K562 (cell line): ENCODE measurements around the gene ZNF581. TPM values are rescaled to one million over a fixed set of nuclear protein-coding genes. Genes with fewer than 3 reads are reported as not detected.

Experiments
- ATAC-seq: fragments of 200-7000 bp; cut with Tn5 transposase; 3 replicates; pipeline ENCODE4 v1.9.1; 2020; ENCODE audit warnings: moderate library complexity
- BruUV-seq: library from RNA; stranded (reverse); fragments of 400-500 nt; replicated peaks from 2 replicates; lab custom pipeline; 2021; lab: Mats Ljungman, UMichigan
- CTCF ChIA-PET: fragments of 300-600 bp; formaldehyde crosslinking; extraction: SDS; loops from one replicate; lab custom pipeline; 2021; ENCODE audit warnings: low intra/inter-chr PET ratio; lab: Yijun Ruan, JAX
- POLR2A ChIA-PET: fragments of 300-600, 350-650 bp; sonication (Branson Sonifier 250); formaldehyde crosslinking; extraction: SDS; loops from one replicate; lab custom pipeline; 2021; ENCODE audit warnings: antibody characterized with exemption, inconsistent platforms; lab: Yijun Ruan, JAX
- DNase-seq, 4 experiments: peaks; one replicate each; pipeline versions ENCODE4 v3.0.0 to v3.0.0-alpha.2; 2011 to 2018; ENCODE audit warnings: low spot score in 3 of 4, mixed read lengths in 3 of 4; ENCODE audit errors: extremely low read depth in 1 of 4
- FAIRE-seq: peaks from 2 replicates; lab custom pipeline; 2011; peaks lifted over from hg19 to GRCh38; lab: Jason Lieb, UNC
- H2AFZ ChIP-seq: 2 replicates; pipeline ENCODE4 v1.6.0; 2011; ENCODE audit warnings: low read depth, low read length, control low read depth, inconsistent platforms
- H3K27ac ChIP-seq: fragments of 200-600 bp; 3 replicates; pipeline ENCODE4 v1.8.0; 2011; ENCODE audit warnings: low read depth, mild to moderate bottlenecking, control low read depth, inconsistent platforms, low read length, moderate library complexity, mixed read lengths; ENCODE audit errors: extremely low read depth
- H3K27me3 ChIP-seq, 2 experiments: fragments of 300-600 bp in 1 of 2; 2 replicates in 1 of 2; 3 replicates in 1 of 2; pipeline versions ENCODE4 v1.6.0 to v1.8.0; 2011; ENCODE audit warnings: inconsistent platforms in 2 of 2, low read length in 2 of 2, mild to moderate bottlenecking in 1 of 2, mixed read lengths in 1 of 2, moderate library complexity in 1 of 2; ENCODE audit not compliant: control insufficient read depth in 2 of 2, insufficient read depth in 2 of 2
- H3K36me3 ChIP-seq: fragments of 300-600 bp; 3 replicates; pipeline ENCODE4 v1.8.0; 2011; ENCODE audit warnings: mild to moderate bottlenecking, low read length, inconsistent platforms; ENCODE audit not compliant: control insufficient read depth, insufficient read depth
- H3K4me1 ChIP-seq, 2 experiments: fragments of 200-600 bp in 1 of 2; replicated peaks in 1 of 2; 2 replicates in 1 of 2; 3 replicates in 1 of 2; pipeline versions ENCODE4 v1.5.1 to v1.8.0; 2011; ENCODE audit warnings: inconsistent platforms in 2 of 2, low read length in 2 of 2, mild to moderate bottlenecking in 1 of 2, mixed read lengths in 1 of 2, moderate library complexity in 1 of 2; ENCODE audit not compliant: control insufficient read depth in 2 of 2, insufficient read depth in 2 of 2
- H3K4me2 ChIP-seq: 2 replicates; pipeline ENCODE4 v1.6.1; 2011; ENCODE audit warnings: low read length, control low read depth, inconsistent platforms, mixed read lengths; ENCODE audit not compliant: insufficient read depth
- H3K4me3 ChIP-seq: fragments of 200-600 bp; sonication (generic), shearing (Covaris generic); 2 replicates; pipeline ENCODE4 v1.5.1; 2016; ENCODE audit warnings: control low read depth, inconsistent platforms
- H3K79me2 ChIP-seq: fragments of 200-600 bp; 3 replicates; pipeline ENCODE4 v1.8.0; 2011; ENCODE audit warnings: low read length, inconsistent platforms; ENCODE audit not compliant: control insufficient read depth, insufficient read depth
- H3K9ac ChIP-seq, 2 experiments: 2 replicates each; pipeline versions ENCODE4 v1.6.0 to v1.6.1; 2011; ENCODE audit warnings: low read depth in 2 of 2, low read length in 2 of 2, control low read depth in 1 of 2, inconsistent platforms in 1 of 2, mild to moderate bottlenecking in 1 of 2, mixed read lengths in 1 of 2; ENCODE audit not compliant: insufficient read depth in 1 of 2
- H3K9me1 ChIP-seq: one replicate; pipeline ENCODE4 v1.6.0; 2011; ENCODE audit warnings: inconsistent platforms, mild to moderate bottlenecking, low read length, moderate library complexity; ENCODE audit not compliant: control insufficient read depth, insufficient read depth
- H3K9me3 ChIP-seq: replicated peaks from 2 replicates; pipeline ENCODE4 v1.5.1; 2011; ENCODE audit warnings: low read depth, low read length, inconsistent platforms; ENCODE audit not compliant: control insufficient read depth, insufficient read depth
- H4K20me1 ChIP-seq: replicated peaks from 2 replicates; pipeline ENCODE4 v1.6.1; 2011; ENCODE audit warnings: low read length, inconsistent platforms, mixed read lengths; ENCODE audit not compliant: control insufficient read depth, insufficient read depth
- MBD1 ChIP-seq: fragments of 250-450 bp; sonication (Bioruptor Pico); IDR thresholded peaks from 2 replicates; pipeline ENCODE4 v1.8.0; 2022; ENCODE audit warnings: inconsistent platforms
- POLR2G ChIP-seq: fragments of 200-400 bp; formaldehyde crosslinking; IDR thresholded peaks from 2 replicates; pipeline ENCODE4 v1.6.1; 2017; ENCODE audit warnings: low read depth, mild to moderate bottlenecking, antibody characterized with exemption, low read length, moderate library complexity
- RBFOX2 ChIP-seq: fragments of 200-400 bp; formaldehyde crosslinking; IDR thresholded peaks from 2 replicates; pipeline ENCODE4 v1.6.1; 2017; ENCODE audit warnings: low read depth, mild to moderate bottlenecking, low read length, moderate library complexity
- WGBS: fragments of 100-300 bp; shearing (Covaris generic); methylation state at CpG from one replicate; pipeline ENCODE4 v1.1.6; 2016; ENCODE audit warnings: low coverage, mixed read lengths; ENCODE audit not compliant: insufficient coverage; ENCODE audit errors: missing lambda C conversion rate; 5-methylcytosine and 5-hydroxymethylcytosine counted together
- in situ Hi-C: fragments of 300-500 bp; cut with MboI; formaldehyde crosslinking; loops from 4 replicates; pipeline ENCODE4 v1.15.0; 2018; ENCODE audit warnings: inconsistent platforms, mixed read lengths
- intact Hi-C: fragments of 100-400 bp; cut with micrococcal nuclease; formaldehyde crosslinking; loops from 2 replicates; pipeline ENCODE4 v1.14.2; 2022
- polyA plus RNA-seq, 8 experiments: library from polyadenylated mRNA; depleted of rRNA in 4 of 8; stranded (reverse) in 5 of 8; unstranded in 3 of 8; fragments of >200 nt; fragmentation: Nextera tagmentation in 2 of 8; fragmentation: Illumina TruSeq in 1 of 8; extraction: Ambion mirVana in 2 of 8; extraction: Trizol in 1 of 8; gene quantifications; 2 replicates each; pipeline versions ENCODE4 v1.2.1 to v1.2.3, GENCODE V29; 2011 to 2014; ENCODE audit warnings: inconsistent platforms in 1 of 8, missing spikeins in 1 of 8
- total RNA-seq, 7 experiments: library from RNA; depleted of rRNA in 6 of 7; stranded (reverse); fragments of >200 nt in 6 of 7; fragmentation: Illumina TruSeq in 2 of 7; extraction: Trizol in 2 of 7; gene quantifications; 2 replicates each; pipeline versions ENCODE4 v1.2.1 to v1.2.3, GENCODE V29; 2011 to 2021; ENCODE audit warnings: low replicate concordance in 1 of 7

Gene ZNF581
- total and polyA plus RNA-seq, 9 of the 15 experiments (the other 6 are each of a cell fraction or from before 2014, with no cell fraction given), result 2.4 to 39.4 (median 15.4) TPM

DNA sequence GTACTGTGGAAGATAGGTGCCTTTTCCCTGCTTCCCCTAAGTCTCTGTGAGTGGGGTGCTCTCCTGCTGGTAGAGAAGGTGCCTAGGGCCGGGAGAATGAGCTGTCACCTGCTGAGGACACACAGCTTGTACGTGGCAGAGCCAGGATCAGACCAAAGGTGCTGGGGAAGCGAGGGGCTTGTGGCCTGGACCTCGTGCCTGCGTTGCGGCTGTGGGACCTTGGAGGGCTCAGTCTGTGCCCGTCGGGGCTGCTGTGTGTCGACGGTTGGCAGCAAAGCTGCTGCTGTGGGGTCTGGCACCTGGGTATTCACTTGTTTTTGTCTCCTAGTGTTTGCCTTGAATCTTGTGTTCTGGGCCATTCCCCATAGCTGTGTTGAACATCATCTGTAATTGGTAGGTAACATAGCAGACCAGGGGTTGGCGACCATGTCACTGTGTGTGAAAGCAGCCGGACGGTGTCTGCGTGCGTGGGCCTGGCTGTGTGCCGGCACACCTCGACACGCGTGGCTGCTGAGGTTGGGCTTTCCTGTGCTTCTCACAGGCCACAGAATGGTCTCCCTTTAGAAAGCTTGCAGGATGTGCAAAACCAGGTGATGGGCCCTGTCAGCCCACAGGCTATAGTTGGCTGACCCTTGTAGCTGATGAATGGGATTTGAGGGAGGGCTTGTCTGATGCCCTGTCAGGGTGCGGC, 20.5 kb downstream of the ZNF581 start:
- no TSS peak for BruUV-seq
- intact Hi-C loops, result no loop called here
- TF ChIP-seq RBFOX2, result peak; percentile 59
- no peak for TF ChIP-seq MBD1 (CRISPR knock-in tag)
- TF ChIP-seq POLR2G, result peak; percentile 53
- POLR2A ChIA-PET, result interaction anchor here (0.5 to 1.4 kb wide), 7 partner anchors 8 to 513 kb away, joined by 3 to 6 read pairs (median 3); partner anchors contain the start of genes FIZ1 and U2AF2
- Histone ChIP-seq H3K9ac (no peak overlapping the region), H3K79me2 (peaks cover 85% of the 10 kb centered on the region), H3K9me1 (peaks cover 7% of the 10 kb centered on the region), H3K4me2 (no peak overlapping the region), H4K20me1 (peaks cover 59% of the 10 kb centered on the region), H3K9me3 (no peaks in the 10 kb centered on the region), H3K27me3 (no peaks in the 10 kb centered on the region), H3K4me1 (peaks cover 0 to 14% of the 10 kb centered on the region in 2 experiments; a peak in 2 of 5 replicates), H2AFZ (no peak overlapping the region), H3K4me3 (no peak overlapping the region), H3K27ac (no peak overlapping the region), H3K36me3 (peaks cover 98% of the 10 kb centered on the region)
- no peak for DNase-seq
- FAIRE-seq, result no peak
- CTCF ChIA-PET, result no interaction called here
- 93% methylated on average over 9 of the region's 20 CpGs for WGBS
- in situ Hi-C loops, result no loop called here
- no peak for ATAC-seq
